AG09309 (cell line): Measurements from ENCODE around the gene ILF3.

Source experiments
- DNase-seq: peaks from one replicate; pipeline ENCODE4 v3.0.0-alpha.2; 2010; ENCODE audit warnings: low read depth
- H3K4me3 ChIP-seq: 2 replicates; pipeline ENCODE4 v1.5.1; 2011; ENCODE audit warnings: mild to moderate bottlenecking, low read depth, low read length, moderate library complexity; ENCODE audit not compliant: control insufficient read depth
- TF ChIP-seq, protein P1 (sequence below): IDR thresholded peaks from 2 replicates; pipeline ENCODE4 v1.5.1; 2011; ENCODE audit warnings: mild to moderate bottlenecking, low read depth, low read length, inconsistent platforms; ENCODE audit not compliant: insufficient read depth, control insufficient read depth; ENCODE audit errors: missing control alignments

ILF3 gene

DNA sequence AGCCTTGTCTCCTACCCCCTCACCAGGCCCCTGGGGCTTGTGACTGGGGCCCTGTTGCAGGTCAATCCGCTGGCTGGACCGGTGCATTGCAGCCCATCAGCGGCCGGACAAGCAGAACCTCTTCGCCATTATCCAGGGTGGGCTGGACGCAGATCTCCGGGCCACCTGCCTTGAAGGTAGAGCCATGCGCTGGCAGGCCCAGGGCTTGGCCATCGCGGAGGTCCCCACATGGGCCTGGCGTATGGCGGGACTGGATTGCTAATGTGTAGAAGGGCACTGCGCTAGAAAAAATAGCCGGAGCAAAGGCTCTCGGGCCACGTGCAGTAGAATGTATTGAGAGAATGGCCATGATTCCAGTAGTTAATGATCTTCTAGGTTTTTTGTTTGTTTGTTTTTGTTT, 53.3 kb downstream of the ILF3 start:
- TF ChIP-seq, protein P1, sequence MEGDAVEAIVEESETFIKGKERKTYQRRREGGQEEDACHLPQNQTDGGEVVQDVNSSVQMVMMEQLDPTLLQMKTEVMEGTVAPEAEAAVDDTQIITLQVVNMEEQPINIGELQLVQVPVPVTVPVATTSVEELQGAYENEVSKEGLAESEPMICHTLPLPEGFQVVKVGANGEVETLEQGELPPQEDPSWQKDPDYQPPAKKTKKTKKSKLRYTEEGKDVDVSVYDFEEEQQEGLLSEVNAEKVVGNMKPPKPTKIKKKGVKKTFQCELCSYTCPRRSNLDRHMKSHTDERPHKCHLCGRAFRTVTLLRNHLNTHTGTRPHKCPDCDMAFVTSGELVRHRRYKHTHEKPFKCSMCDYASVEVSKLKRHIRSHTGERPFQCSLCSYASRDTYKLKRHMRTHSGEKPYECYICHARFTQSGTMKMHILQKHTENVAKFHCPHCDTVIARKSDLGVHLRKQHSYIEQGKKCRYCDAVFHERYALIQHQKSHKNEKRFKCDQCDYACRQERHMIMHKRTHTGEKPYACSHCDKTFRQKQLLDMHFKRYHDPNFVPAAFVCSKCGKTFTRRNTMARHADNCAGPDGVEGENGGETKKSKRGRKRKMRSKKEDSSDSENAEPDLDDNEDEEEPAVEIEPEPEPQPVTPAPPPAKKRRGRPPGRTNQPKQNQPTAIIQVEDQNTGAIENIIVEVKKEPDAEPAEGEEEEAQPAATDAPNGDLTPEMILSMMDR: no peak
- H3K4me3 ChIP-seq: no peak overlapping the region
- DNase-seq: no peak

DNA sequence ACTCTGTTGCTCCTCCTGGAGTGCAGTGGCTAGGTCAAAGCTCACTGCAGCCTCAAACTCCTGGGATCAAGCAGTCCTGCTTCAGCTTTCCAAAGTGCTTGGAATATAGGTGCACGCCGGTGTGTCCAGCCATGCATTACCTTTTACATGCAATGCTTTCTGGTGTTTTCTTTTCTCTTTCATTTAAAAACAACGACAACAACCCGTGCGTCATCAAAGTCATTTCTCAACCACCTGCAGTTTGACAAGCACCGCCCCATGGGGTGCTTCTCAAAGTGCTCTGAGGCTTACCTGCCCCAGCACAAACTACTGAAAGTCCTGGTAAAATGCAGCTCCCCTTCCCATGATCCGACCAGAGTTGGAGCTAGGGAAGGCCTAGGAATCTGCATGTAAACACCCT, 54.1 kb downstream of the ILF3 start:
- DNase-seq: no peak
- H3K4me3 ChIP-seq: no peak overlapping the region
- TF ChIP-seq, protein P1: no peak

DNA sequence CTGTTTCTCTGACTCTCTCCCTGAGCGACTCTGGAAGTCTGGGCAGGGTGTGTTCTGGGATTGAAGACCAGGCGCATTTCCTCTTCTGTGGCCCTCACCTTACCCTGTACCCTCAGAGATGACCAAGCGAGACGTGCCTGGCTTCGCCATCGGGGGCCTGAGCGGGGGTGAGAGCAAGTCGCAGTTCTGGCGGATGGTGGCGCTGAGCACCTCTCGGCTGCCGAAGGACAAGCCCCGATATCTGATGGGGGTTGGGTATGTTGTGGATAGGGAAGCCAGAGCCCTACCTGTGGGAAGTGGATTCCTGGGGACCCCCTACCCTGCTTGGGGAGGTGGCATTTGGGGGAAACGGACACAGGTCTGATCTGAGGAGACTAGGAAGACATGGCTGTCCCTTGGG, 57.9 kb downstream of the ILF3 start:
- TF ChIP-seq, protein P1: no peak
- DNase-seq: no peak
- no peak overlapping the region for H3K4me3 ChIP-seq

DNA sequence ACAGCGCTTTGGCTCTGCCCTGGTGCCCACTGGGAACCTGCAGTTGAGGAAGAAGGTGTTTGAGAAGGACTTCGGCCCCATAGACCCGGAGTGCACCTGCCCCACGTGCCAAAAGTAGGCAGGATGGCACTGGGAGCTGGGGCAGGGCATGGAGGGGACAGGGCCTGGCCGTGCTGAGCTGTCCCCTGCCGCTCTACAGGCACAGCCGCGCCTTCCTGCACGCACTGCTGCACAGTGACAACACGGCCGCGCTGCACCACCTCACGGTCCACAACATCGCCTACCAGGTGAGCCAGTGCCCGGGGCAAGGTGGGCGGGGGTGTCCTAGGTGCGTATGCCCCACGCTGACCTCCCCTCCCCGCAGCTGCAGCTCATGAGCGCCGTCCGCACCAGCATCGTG, 58.6 kb downstream of the ILF3 start:
- TF ChIP-seq, protein P1: no peak
- DNase-seq: no peak
- no peak overlapping the region for H3K4me3 ChIP-seq

DNA sequence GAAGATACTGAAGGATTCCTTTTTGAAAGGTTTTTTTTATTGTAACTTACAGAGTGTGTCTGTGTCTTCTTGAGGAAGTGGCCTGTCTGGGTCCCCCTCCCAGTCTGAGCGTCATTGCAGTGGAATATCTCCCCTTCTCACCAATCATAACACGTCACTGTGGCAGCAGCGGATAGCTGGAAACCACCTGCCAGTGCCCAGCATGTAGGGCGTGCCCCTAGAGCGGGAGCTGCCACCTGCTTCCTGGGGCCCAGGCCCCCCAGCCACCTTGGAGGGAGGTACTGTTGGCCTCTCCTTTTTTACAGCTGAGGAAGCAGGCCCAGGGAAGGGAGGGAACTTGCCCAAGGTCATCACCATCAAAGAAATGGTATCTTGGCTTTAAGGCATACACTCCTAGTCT, 59.2 kb downstream of the ILF3 start:
- DNase-seq: no peak
- TF ChIP-seq, protein P1: no peak
- H3K4me3 ChIP-seq: no peak overlapping the region

DNA sequence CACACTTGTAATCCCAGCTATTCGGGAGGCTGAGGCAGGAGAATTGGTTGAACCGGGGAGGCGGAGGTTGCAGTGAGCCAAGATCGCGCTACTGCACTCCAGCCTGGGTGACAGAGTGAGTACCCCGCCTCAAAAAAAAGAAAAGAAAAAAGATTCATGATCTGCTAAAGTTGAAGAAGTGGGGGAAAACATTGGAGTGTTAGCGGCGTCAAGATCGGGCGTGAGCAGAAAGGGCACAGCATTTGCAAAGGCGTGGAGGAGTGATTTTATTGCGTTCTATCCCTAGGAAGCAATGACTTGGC, 62.9 kb downstream of the ILF3 start:
- peak overlapping the region; percentile 20 for H3K4me3 ChIP-seq
- TF ChIP-seq, protein P1: no peak

More for the DNA sequence above, 62.9 kb downstream of the ILF3 start:
- DNase-seq: no peak
